Lower lobe of right lung (tissue), 2 donors: Measurements from ENCODE around the gene YWHAB. TPM values are rescaled to one million over a fixed set of nuclear protein-coding genes. Genes with fewer than 3 reads are reported as not detected.

Experiments
- ATAC-seq, 2 donors: fragments of 200-7000 bp; cut with Tn5 transposase; one replicate each; pipeline ENCODE4 v1.9.1; 2020 to 2022; ENCODE audit warnings: mild to moderate bottlenecking in 2 of 2, moderate library complexity in 2 of 2
- DNase-seq: peaks from one replicate; pipeline ENCODE4 v3.0.0-alpha.2; 2020
- H3K27ac ChIP-seq: fragments of 200-600 bp; one replicate; pipeline ENCODE4 v1.8.0; 2022
- H3K27me3 ChIP-seq: fragments of 200-600 bp; one replicate; pipeline ENCODE4 v1.8.0; 2022; ENCODE audit warnings: low read depth
- H3K36me3 ChIP-seq: fragments of 200-600 bp; one replicate; pipeline ENCODE4 v1.8.0; 2022; ENCODE audit warnings: mild to moderate bottlenecking
- H3K4me1 ChIP-seq: fragments of 200-600 bp; one replicate; pipeline ENCODE4 v1.8.0; 2022
- H3K4me3 ChIP-seq: fragments of 200-600 bp; one replicate; pipeline ENCODE4 v1.8.0; 2022; ENCODE audit warnings: mild to moderate bottlenecking
- H3K9me3 ChIP-seq: fragments of 200-600 bp; one replicate; pipeline ENCODE4 v1.8.0; 2022
- CTCF ChIP-seq: fragments of 200-600 bp; IDR thresholded peaks from one replicate; pipeline ENCODE4 v1.8.0; 2022; ENCODE audit warnings: antibody characterized with exemption, mild to moderate bottlenecking
- intact Hi-C: fragments of 100-400 bp; cut with DNase I; formaldehyde crosslinking; loops from one replicate; pipeline ENCODE4 v1.11.0; 2022
- total RNA-seq: library from RNA; stranded (reverse); fragmentation: NEBNext Ultra II Directional; extraction: Animal tissue kit (Norgen Biotek cat#: 25700); gene quantifications from one replicate; pipeline ENCODE4 v1.2.1, GENCODE V29; 2021
- donor health status: DM: no; HTN: yes; CAD: no; lungs with severe emphysema.

The YWHAB gene
- total RNA-seq, 1 donor from 2014 or later = 193 TPM

DNA sequence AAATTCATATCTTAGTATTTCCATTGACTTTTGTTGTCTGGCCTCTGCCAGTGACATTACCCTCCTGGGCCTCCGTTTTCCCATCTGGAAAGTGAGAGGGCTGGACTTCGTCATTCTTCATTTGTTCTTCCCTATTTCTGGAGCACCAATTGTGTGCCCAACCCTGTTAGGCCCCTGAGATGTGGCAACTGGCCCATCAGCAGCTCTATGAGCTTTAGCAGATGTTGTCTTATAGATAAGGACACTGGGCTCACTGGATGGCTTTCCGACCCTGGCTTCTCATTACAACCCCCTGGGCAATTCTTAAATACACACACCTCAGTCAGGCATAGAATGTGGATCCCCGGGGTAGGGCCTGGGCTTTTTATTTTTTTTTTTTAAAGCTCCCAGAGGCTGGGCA, 39.0 kb downstream of the YWHAB start:
- intact Hi-C loops = no loop called here
- H3K4me1 ChIP-seq = no peaks in the 10 kb centered on the region
- no peak overlapping the region for H3K27ac ChIP-seq
- no peak overlapping the region for H3K4me3 ChIP-seq
- ATAC-seq = no peak
- no peaks in the 10 kb centered on the region for H3K9me3 ChIP-seq
- DNase-seq = no peak
- TF ChIP-seq CTCF = no peak
- H3K27me3 ChIP-seq = no peaks in the 10 kb centered on the region
- H3K36me3 ChIP-seq = peaks cover 10% of the 10 kb centered on the region

GRCh38 chr20:44928595-44928994, 43.1 kb downstream of the YWHAB start:
- no peak for DNase-seq
- ATAC-seq = peak in 1 of 2 donors; percentile 58
- no peak overlapping the region for H3K4me3 ChIP-seq
- no peak overlapping the region for H3K27ac ChIP-seq
- TF ChIP-seq CTCF = no peak
- no peaks in the 10 kb centered on the region for H3K4me1 ChIP-seq
- H3K9me3 ChIP-seq = no peaks in the 10 kb centered on the region
- intact Hi-C loops = no loop called here
- H3K27me3 ChIP-seq = no peaks in the 10 kb centered on the region
- peaks cover 27% of the 10 kb centered on the region for H3K36me3 ChIP-seq

DNA sequence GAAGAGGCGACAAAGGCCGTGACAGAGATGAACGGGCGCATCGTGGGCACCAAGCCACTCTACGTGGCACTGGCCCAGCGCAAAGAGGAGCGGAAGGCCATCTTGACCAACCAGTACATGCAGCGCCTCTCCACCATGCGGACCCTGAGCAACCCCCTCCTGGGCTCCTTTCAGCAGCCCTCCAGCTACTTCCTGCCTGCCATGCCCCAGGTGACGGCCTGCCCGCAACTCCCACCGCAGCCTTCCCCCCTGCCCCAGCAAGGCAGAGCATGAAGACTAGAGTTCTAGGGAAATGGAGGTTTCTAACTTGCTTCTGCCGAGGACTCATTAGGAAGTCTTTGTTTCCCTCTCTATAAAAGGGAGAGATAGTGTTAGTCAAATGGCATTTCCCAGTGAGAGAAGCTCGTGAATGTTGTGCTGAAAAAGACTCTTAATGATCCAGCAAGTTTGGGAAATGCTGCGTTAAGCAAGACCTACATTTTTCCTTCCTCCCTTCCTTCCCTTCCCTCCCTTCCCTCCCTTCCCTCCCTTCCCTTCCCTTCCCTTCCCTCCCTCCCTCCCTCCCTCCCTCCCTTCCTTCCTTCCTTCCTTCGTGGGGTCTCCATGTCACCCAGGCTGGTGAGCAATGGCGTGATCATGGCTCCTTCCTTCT, 45.1 kb downstream of the YWHAB start:
- TF ChIP-seq CTCF = no peak
- ATAC-seq (no peak), DNase-seq (no peak)
- intact Hi-C loops = no loop called here
- H3K36me3 ChIP-seq = peaks cover 35% of the 10 kb centered on the region
- no peaks in the 10 kb centered on the region for H3K9me3 ChIP-seq
- no peak overlapping the region for H3K27ac ChIP-seq
- H3K4me3 ChIP-seq = no peak overlapping the region
- H3K4me1 ChIP-seq = no peaks in the 10 kb centered on the region
- no peaks in the 10 kb centered on the region for H3K27me3 ChIP-seq

DNA sequence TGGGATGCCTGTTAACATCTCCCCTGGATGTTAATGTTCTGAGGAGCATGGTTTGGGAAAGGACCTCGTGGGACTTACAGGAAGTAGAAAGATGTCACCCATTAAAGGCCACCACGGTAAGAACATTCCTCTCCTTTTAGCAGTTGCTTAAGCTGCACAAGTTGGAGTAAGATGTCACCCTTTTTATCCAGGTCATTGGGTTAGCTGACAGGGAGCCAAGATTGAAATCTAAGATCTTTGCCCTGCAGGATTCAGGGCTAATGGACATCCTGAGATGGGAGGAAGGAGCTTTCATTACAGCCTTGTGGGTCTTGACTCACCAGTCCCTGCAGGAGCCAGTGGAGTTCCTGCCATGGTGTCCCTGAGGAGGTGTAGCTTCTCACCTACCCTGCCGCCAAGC, 46.4 kb downstream of the YWHAB start:
- Histone ChIP-seq H3K27me3 (no peaks in the 10 kb centered on the region), H3K4me3 (no peak overlapping the region), H3K9me3 (no peaks in the 10 kb centered on the region), H3K4me1 (no peaks in the 10 kb centered on the region), H3K36me3 (peaks cover 45% of the 10 kb centered on the region), H3K27ac (no peak overlapping the region)
- TF ChIP-seq CTCF = no peak
- DNase-seq = no peak
- intact Hi-C loops = no loop called here
- no peak for ATAC-seq

GRCh38 chr20:44932916-44933315, 47.4 kb downstream of the YWHAB start:
- Histone ChIP-seq H3K27ac (no peak overlapping the region), H3K9me3 (no peaks in the 10 kb centered on the region), H3K27me3 (no peaks in the 10 kb centered on the region), H3K4me3 (no peak overlapping the region), H3K4me1 (no peaks in the 10 kb centered on the region), H3K36me3 (peaks cover 52% of the 10 kb centered on the region)
- no peak for ATAC-seq
- intact Hi-C loops = no loop called here
- no peak for DNase-seq
- no peak for TF ChIP-seq CTCF
